ENCODE results near the gene APRT. TPM values are rescaled to one million over a fixed set of nuclear protein-coding genes. Genes with fewer than 3 reads are reported as not detected.

APRT gene
- total and polyA plus RNA-seq, 9 of the 15 experiments (the other 6 are each of a cell fraction or from before 2014, with no cell fraction given) = 41.7 to 409 (median 146) TPM

DNA sequence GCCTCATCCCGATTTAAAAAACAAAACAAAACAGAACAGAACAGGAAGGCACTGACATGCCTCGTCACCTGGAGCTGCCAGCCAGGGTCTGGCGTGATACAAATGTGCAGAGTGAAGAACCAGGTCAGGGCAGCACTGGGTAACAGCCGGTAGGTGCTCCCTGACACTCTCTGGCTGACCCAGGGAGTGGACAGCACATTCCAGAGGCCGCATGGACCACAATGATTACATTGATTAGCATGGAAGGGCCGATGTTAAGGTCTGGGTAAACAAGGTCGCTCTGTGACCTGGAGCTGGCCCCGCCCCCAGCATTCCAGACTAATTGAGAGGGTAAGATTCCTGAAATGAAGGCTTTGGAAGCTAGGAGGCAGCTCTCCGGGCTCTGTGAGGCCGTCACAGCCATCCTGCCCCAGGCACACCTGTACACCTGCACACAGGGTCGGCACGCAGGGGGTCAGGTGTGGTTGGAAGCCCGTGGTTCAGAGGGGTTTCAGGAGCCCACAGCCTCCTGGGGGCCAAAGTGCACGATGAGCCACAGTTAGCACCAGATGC is 48.1 kb downstream of the APRT start (continued):
- TF ChIP-seq, protein P1, sequence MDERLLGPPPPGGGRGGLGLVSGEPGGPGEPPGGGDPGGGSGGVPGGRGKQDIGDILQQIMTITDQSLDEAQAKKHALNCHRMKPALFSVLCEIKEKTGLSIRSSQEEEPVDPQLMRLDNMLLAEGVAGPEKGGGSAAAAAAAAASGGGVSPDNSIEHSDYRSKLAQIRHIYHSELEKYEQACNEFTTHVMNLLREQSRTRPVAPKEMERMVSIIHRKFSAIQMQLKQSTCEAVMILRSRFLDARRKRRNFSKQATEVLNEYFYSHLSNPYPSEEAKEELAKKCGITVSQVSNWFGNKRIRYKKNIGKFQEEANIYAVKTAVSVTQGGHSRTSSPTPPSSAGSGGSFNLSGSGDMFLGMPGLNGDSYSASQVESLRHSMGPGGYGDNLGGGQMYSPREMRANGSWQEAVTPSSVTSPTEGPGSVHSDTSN (CRISPR knock-in tag; IDR thresholded peaks at IDR 0.05; ENCODE audit: low read depth) = no peak
- TF ChIP-seq, protein P1 (tag; conservative IDR thresholded peaks at IDR 0.05; ENCODE audit: low read depth) = no peak
- TF ChIP-seq, protein P2, sequence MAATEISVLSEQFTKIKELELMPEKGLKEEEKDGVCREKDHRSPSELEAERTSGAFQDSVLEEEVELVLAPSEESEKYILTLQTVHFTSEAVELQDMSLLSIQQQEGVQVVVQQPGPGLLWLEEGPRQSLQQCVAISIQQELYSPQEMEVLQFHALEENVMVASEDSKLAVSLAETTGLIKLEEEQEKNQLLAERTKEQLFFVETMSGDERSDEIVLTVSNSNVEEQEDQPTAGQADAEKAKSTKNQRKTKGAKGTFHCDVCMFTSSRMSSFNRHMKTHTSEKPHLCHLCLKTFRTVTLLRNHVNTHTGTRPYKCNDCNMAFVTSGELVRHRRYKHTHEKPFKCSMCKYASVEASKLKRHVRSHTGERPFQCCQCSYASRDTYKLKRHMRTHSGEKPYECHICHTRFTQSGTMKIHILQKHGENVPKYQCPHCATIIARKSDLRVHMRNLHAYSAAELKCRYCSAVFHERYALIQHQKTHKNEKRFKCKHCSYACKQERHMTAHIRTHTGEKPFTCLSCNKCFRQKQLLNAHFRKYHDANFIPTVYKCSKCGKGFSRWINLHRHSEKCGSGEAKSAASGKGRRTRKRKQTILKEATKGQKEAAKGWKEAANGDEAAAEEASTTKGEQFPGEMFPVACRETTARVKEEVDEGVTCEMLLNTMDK (IDR thresholded peaks at IDR 0.05; ENCODE audit: borderline replicate concordance, insufficient read depth, low read depth, low read length, poor library complexity, severe bottlenecking) = no peak
- TF ChIP-seq GABPB1 (CRISPR knock-in tag; IDR thresholded peaks at IDR 0.05) (no peak), NFIC (IDR thresholded peaks at IDR 0.05) (no peak), GATAD2A (IDR thresholded peaks at IDR 0.05) (no peak), ZFP30 (CRISPR knock-in tag; IDR thresholded peaks at IDR 0.05; ENCODE audit: borderline replicate concordance) (no peak), NUFIP1 (IDR thresholded peaks at IDR 0.05; ENCODE audit: partially characterized antibody) (no peak), TEAD4 (IDR thresholded peaks at IDR 0.05; ENCODE audit: low read length) (peak; percentile 83), TEAD4 (CRISPR knock-in tag; IDR thresholded peaks at IDR 0.05; ENCODE audit: borderline replicate concordance) (no peak), NONO (IDR thresholded peaks at IDR 0.05; ENCODE audit: low read depth in 2 of 2, low read length in 1 of 2) (0 out of 4 replicates have a peak, but pooled peaks of 1 of the 2 experiments have one; percentile 19), ZNF431 (CRISPR knock-in tag; IDR thresholded peaks at IDR 0.05) (no peak), NFRKB (IDR thresholded peaks at IDR 0.05; ENCODE audit: low read depth) (no peak), ZC3H4 (CRISPR knock-in tag; IDR thresholded peaks at IDR 0.05; ENCODE audit: borderline replicate concordance) (no peak), TSC22D4 (tag; IDR thresholded peaks at IDR 0.05) (no peak)
- TF ChIP-seq, protein P3, sequence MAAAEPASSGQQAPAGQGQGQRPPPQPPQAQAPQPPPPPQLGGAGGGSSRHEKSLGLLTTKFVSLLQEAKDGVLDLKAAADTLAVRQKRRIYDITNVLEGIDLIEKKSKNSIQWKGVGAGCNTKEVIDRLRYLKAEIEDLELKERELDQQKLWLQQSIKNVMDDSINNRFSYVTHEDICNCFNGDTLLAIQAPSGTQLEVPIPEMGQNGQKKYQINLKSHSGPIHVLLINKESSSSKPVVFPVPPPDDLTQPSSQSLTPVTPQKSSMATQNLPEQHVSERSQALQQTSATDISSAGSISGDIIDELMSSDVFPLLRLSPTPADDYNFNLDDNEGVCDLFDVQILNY (CRISPR knock-in tag; IDR thresholded peaks at IDR 0.05) = no peak
- TF ChIP-seq, protein P4, sequence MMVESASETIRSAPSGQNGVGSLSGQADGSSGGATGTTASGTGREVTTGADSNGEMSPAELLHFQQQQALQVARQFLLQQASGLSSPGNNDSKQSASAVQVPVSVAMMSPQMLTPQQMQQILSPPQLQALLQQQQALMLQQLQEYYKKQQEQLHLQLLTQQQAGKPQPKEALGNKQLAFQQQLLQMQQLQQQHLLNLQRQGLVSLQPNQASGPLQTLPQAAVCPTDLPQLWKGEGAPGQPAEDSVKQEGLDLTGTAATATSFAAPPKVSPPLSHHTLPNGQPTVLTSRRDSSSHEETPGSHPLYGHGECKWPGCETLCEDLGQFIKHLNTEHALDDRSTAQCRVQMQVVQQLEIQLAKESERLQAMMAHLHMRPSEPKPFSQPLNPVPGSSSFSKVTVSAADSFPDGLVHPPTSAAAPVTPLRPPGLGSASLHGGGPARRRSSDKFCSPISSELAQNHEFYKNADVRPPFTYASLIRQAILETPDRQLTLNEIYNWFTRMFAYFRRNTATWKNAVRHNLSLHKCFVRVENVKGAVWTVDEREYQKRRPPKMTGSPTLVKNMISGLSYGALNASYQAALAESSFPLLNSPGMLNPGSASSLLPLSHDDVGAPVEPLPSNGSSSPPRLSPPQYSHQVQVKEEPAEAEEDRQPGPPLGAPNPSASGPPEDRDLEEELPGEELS (CRISPR knock-in tag; IDR thresholded peaks at IDR 0.05; ENCODE audit: borderline replicate concordance) = no peak
- TF ChIP-seq, protein P5, sequence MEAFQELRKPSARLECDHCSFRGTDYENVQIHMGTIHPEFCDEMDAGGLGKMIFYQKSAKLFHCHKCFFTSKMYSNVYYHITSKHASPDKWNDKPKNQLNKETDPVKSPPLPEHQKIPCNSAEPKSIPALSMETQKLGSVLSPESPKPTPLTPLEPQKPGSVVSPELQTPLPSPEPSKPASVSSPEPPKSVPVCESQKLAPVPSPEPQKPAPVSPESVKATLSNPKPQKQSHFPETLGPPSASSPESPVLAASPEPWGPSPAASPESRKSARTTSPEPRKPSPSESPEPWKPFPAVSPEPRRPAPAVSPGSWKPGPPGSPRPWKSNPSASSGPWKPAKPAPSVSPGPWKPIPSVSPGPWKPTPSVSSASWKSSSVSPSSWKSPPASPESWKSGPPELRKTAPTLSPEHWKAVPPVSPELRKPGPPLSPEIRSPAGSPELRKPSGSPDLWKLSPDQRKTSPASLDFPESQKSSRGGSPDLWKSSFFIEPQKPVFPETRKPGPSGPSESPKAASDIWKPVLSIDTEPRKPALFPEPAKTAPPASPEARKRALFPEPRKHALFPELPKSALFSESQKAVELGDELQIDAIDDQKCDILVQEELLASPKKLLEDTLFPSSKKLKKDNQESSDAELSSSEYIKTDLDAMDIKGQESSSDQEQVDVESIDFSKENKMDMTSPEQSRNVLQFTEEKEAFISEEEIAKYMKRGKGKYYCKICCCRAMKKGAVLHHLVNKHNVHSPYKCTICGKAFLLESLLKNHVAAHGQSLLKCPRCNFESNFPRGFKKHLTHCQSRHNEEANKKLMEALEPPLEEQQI (IDR thresholded peaks at IDR 0.05) = no peak
